ENCODE results near the gene LIN52.

Gene LIN52

GRCh38 chr14:74081491-74081890, 3.3 kb upstream of the LIN52 start:
- no peak overlapping the region for H3K27ac ChIP-seq
- TF ChIP-seq, protein P1, sequence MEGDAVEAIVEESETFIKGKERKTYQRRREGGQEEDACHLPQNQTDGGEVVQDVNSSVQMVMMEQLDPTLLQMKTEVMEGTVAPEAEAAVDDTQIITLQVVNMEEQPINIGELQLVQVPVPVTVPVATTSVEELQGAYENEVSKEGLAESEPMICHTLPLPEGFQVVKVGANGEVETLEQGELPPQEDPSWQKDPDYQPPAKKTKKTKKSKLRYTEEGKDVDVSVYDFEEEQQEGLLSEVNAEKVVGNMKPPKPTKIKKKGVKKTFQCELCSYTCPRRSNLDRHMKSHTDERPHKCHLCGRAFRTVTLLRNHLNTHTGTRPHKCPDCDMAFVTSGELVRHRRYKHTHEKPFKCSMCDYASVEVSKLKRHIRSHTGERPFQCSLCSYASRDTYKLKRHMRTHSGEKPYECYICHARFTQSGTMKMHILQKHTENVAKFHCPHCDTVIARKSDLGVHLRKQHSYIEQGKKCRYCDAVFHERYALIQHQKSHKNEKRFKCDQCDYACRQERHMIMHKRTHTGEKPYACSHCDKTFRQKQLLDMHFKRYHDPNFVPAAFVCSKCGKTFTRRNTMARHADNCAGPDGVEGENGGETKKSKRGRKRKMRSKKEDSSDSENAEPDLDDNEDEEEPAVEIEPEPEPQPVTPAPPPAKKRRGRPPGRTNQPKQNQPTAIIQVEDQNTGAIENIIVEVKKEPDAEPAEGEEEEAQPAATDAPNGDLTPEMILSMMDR (conservative IDR thresholded peaks at IDR 0.05), result no peak
- TF ChIP-seq ZFX (IDR thresholded peaks at IDR 0.05), result no peak

DNA sequence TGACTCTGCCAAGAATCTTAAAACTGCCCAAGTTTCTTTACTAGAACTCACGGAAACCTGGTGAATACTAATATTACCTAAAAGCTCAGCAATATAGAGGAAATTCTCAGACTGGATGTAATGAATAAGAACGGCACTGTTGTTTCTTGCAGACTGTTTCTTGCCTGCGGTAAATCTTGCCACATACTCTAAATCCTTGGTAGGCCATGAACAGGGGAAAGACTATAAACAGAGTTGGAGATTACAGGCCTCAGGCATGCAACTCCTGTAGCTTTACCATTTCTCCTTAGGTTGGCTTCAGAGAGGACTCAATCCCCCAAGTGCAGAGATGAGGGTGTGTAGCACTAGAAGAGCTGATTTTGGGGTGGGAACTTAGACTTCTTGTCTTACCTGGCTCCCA, 1.6 kb upstream of the LIN52 start:
- peak overlapping the region; percentile 93; the same call in 1 of the 2 replicates for H3K27ac ChIP-seq
- TF ChIP-seq, protein P1 (conservative IDR thresholded peaks at IDR 0.05), result no peak
- TF ChIP-seq ZFX (IDR thresholded peaks at IDR 0.05), result no peak

DNA sequence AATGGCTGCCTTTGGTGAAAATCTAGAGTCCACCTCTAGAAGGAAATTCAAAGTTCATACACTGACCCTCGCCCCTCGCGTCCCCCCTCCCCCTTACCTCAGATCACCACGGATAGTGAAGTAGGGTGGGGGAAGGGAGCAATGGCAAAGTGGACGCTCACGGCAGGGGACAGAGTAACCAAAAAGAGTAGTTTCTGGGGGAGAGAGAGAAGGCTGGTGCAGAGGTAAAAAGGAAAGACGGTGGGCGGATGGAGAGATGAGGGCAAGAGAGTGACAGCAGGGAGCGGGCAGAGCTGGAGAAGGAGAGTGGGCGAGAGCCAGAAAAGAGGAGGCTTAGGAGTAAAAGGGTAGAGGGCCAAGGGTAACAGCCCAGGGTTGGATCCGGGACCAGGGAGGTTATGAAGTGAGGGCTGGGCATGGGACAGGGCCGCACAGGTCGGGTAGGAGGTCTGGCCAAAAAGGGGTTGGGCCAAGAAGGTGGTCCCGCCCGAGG, 926 bp upstream of the LIN52 start:
- H3K27ac ChIP-seq, result peak overlapping the region; percentile 93
- TF ChIP-seq ZFX (IDR thresholded peaks at IDR 0.05), result peak; percentile 63; the same call in 1 of the 2 replicates
- TF ChIP-seq, protein P1 (conservative IDR thresholded peaks at IDR 0.05), result no peak

DNA sequence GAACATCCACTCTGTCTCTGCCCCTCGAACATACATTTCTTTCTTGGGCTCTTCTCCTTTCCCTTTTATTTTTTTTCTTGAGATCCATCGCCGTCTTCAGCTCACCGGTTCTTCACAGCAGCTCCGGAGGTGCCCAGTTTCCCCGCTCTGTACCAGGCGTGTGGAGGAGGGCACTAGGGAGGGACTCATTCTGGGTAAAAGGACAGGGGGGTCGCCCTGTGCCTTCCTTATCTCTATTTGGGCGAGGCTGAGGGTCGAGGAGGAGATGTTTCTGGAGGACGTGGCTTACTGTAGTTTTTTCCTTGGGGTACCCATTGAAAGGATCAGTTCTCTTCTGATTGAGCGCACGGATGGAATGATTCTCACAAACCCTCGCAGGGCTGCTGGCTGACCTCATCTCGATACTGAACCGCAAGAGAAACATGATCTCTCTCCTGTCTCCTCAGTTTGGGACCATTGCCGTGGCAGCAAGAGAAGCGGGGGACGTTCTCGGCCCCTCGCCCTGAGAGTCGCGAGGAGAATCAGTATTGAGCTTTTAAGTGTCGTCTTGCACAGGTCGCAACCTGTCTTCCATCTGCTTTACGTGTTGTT, 386 bp downstream of the LIN52 start:
- TF ChIP-seq, protein P1 (conservative IDR thresholded peaks at IDR 0.05), result no peak
- no peak for TF ChIP-seq ZFX (IDR thresholded peaks at IDR 0.05)
- peak overlapping the region; percentile 93 for H3K27ac ChIP-seq

GRCh38 chr14:74085828-74086227, 1.1 kb downstream of the LIN52 start:
- H3K27ac ChIP-seq, result no peak overlapping the region
- TF ChIP-seq ZFX (IDR thresholded peaks at IDR 0.05), result no peak
- TF ChIP-seq, protein P1 (conservative IDR thresholded peaks at IDR 0.05), result no peak

DNA sequence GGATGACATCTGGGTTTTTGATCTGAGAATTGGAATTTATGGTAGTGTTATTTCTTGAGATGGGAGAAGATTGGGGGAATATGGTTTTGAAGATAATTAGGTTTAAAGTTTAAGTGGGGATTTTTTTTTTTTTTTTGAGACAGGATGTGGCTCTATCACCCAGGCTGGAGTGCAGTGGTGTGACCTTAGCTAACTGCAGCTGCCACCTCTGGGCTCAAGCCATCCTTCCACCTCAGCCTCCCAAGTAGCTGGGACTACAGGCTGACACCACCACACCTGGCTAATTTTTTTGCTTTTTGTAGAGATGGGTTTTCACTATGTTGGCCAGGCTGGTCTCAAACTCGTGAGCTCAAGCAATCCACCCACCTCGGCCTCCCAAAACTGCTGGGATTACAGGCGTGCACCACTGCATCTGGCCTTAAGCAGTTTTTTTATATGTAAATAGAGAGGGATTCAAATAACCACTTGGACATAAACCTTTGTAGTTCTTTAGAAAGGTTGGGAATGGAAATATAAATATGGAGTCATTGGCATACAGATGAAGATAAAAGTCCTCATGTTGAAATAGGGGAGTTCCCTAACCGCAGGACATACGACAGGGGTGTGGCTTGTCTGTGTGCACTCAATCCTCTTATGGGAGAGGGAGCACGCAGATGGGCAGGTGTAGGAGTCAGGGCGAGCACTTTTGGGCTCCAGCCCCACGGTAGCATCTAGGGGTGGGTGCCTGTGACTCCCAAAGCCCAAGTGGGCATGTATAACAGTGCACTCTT, 4.7 kb downstream of the LIN52 start:
- TF ChIP-seq, protein P1 (conservative IDR thresholded peaks at IDR 0.05), result no peak
- no peak for TF ChIP-seq ZFX (IDR thresholded peaks at IDR 0.05)
- H3K27ac ChIP-seq, result no peak overlapping the region

GRCh38 chr14:74105381-74105780, 20.6 kb downstream of the LIN52 start:
- TF ChIP-seq ZFX (IDR thresholded peaks at IDR 0.05), result no peak
- TF ChIP-seq, protein P1 (conservative IDR thresholded peaks at IDR 0.05), result no peak
- no peak overlapping the region for H3K27ac ChIP-seq

All from C4-2B (cell line).